Stimulated activated CD4-positive, alpha-beta T cell treated with anti-CD3 and anti-CD28 coated beads, Interleukin-12 subunit alpha, Interleukin-12 subunit beta, amount 100 ng/mL, for 24 hours (primary cell): ENCODE data around the gene STK32A.

Experiments used
- DNase-seq, 2 experiments: peaks; one replicate each; pipeline ENCODE4 v3.0.0-alpha.2; 2020; ENCODE audit warnings: low read depth in 2 of 2

The STK32A gene

DNA sequence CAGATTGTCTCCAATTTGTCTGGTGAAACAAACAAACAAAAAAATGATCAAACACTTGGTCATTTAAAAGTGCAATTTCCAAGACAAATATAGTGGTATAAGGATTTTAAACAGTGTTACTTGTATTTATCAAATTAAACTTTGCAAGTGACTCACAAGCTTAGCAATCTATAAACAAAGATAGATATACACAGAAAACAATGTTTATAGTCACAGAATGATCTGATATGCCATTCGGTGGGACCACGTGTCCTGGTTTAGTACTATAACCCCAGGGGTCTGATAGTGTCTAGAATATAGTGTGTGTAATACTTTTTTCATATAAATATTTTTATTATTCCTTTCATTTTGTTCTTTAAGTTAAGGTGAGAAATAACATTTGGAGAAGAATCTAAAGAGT is 183.8 kb downstream of the STK32A start:
- no peak for DNase-seq

DNA sequence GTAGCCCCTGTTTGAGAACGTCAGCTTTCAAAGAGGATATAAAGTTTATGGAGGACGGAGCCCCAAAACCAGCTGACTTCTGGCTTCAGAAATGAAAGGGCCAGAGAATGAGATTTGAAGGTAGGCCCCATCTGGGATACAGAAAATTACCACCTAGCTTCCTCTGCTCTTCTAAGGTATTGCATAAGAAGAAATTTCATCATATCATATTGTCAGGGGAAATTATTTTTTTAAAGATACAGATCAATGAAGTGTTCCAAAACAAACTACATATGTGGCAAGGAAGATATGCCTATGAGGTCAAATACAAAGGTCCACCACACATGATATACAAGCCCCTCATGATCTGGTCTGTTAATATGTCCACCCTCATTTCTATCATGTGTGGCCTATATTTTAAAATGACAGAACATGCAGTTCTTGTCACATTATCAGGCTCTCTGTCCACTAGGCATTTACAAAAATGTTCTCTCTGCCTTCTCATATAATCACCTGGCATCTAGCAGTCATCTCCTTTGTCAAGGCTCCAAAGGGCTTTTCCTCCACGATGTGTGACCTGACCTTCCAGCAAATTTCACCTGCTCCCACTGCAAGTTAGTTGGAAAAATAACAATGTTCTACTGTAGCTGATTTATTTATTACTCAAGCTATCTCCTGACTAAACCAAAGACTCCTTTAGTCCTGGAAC is 192.0 kb downstream of the STK32A start:
- DNase-seq = no peak

DNA sequence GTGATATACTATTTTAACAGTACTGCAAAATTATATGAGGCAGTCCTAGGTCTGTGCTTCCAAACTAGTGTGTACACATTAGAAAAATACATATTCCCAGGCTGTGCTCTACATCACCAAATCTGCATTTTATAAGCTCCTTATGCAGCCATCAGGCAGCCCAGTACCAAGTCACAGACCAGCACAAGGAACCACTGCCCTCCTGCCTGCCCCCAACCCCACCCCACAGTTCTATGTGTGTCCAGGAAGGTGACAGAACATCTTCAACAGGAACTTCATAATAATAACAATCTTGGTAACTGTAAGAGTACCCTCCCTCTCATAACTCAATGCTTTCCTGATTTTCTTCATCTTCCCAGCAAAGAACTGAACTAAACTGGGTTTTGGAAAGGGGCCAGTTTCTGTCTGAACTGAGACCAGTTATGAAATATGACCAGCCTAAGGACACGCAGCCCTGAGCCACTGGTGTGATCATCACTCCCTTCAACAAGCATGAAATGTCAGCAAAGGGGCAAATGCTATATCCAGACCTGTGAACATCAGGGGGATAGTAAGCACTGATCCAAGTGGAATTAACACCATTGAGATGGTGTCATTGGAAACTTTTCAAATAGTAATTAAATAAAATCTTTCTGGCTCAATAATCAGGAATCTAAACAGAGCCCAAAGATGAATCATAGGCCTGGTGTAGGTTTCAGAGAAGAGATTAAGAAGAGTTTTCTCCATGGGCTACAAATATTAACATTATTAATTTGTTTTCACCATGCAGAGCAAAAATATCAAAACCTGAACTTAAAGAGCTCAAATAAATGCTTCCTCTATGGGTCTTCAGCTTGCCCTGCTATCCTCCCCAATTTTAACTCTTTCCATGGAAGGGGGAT is 192.9 kb downstream of the STK32A start:
- DNase-seq = no peak

DNA sequence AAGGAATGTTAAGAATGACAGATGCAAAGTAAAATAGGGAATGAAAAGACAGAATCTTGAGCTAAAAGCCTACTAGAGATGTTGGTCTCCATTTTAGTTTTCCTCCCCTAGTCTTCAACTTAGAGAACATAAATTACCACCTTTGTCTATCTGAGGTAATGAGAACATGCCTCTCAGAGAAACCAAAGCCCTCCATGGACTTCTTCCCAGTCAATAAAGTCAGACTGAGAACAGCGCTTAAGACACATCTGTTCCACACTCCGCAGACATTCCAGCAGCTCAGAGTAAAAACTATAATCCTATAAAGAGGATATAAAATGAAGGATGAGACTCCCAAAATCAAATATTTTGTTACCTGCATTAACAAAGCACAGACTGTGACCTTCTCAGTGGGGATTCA is 195.8 kb downstream of the STK32A start:
- no peak for DNase-seq

DNA sequence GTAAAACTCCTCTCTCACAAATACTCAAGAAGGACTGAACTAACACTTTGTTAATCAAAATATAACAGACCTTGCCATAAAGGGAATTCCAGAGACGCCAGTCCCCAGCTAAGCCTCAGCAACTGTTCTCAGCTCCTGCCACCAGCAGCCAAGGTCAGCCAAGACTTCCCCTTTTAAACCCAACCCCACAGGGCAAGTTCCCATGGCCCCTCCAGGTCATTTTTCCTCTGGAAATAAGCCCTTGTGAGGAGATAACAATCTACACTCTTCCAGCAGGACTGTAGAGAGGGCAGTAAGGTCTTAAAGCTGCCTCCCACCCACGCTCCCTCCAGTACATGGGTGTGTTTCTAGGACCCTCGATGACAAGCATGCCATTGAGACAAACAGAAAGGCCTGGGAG is 196.8 kb downstream of the STK32A start:
- no peak for DNase-seq

DNA sequence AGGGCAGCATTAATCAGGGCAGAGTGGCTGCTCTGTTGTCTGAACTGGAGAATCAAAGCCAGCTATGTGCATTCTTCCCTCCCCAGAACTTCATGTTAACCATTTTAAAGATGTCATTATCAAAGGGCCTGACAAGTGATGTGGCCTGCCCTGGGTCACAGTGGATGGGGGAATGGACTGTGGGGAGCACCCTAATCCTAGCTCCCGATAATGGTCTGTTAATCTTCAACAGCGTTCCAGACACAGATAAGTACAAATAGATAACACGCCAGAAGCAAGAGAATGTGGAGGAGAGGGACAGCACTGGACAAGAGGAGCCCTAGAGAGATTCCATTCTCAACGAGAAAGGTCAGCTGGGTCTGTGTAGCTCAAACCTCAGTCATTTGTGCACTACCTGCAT is 197.5 kb downstream of the STK32A start:
- no peak for DNase-seq

DNA sequence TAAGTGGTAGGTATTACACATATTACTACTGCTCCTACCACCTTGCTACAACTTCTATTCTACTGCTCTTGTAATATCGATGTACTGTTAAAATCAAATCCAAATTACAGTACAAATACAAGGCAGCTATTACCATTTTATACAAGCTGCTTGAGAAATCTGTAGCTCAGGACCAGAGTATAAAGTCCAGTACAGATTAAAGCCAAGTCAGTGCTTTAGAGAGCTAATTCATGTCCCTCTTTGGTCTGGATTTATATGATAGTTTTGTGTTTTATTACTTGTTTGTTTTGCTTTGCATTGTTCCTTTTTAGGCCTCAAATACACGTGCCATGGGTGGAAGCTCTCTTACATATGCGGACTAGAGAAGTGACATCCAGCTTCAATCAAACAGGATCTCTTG is 199.2 kb downstream of the STK32A start:
- DNase-seq = no peak

DNA sequence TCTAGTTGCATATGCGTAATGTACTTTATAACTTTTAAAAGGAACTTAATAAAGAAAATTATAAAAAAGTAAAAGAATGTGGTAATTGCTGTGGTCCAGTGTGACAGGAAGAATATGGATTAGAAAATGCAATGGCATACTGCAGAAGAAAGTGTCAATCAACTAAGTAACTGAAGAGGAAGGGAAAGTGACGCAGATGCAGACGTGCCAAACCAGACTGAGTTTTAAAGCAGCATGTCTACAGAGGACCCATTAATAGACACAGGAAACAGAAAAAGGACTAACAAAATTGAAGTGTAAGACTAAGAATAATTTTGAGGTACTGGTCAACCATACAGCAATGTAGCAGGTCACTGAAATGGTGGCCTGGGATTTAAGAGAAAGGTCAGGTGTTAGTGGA is 201.8 kb downstream of the STK32A start:
- no peak for DNase-seq

DNA sequence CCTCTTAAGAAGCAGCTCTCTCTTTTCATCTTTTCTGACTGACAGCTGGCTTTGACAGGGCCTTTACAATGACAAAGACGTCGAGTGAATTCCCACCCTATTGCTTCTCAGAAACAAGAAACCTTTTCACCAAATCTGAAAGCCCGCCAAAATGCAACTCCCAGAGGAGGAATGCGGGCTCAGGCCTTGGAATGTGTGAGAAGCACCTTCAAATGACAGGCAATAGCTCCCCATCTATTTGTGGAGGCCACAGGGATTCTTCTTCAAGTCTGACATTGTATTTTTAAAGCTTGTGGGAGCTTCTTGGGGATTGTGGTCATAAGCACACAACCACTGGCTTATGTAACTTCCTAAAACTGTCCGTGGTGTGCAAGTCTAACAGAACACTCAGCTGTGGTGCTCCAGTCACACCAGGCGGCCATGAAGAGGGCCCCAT is 202.4 kb downstream of the STK32A start:
- DNase-seq = no peak
